Smooth muscle cell (in vitro differentiated cells): Measurements from ENCODE around the gene SPO11. TPM values are rescaled to one million over a fixed set of nuclear protein-coding genes. Genes with fewer than 3 reads are reported as not detected.

Source experiments
- DNase-seq: peaks from one replicate; lab custom pipeline; 2025; ENCODE audit not compliant: unreplicated experiment; lab: John Stamatoyannopoulos, UW
- H2AFZ ChIP-seq: fragments of 200-600 bp; sonication (generic); 2 replicates; pipeline ENCODE4 v1.6.0; 2016; ENCODE audit warnings: antibody characterized with exemption, low read depth, mild to moderate bottlenecking
- H3F3A ChIP-seq: fragments of 200-600 bp; sonication (generic); 2 replicates; pipeline ENCODE4 v1.6.0; 2017; ENCODE audit warnings: antibody characterized with exemption, low read depth
- H3K27ac ChIP-seq: fragments of 200-600 bp; sonication (generic); 2 replicates; pipeline ENCODE4 v1.5.1; 2016; ENCODE audit warnings: low read depth, mild to moderate bottlenecking
- H3K27me3 ChIP-seq: fragments of 200-600 bp; sonication (generic); 2 replicates; pipeline ENCODE4 v1.6.1; 2016; ENCODE audit warnings: low read depth, mild to moderate bottlenecking
- H3K36me3 ChIP-seq: fragments of 200-600 bp; sonication (generic); 2 replicates; pipeline ENCODE4 v1.5.1; 2016; ENCODE audit warnings: low read depth
- H3K4me1 ChIP-seq: fragments of 200-600 bp; sonication (generic); 2 replicates; pipeline ENCODE4 v1.5.1; 2016; ENCODE audit warnings: low read depth
- H3K4me2 ChIP-seq: fragments of 200-600 bp; sonication (generic); 2 replicates; pipeline ENCODE4 v1.6.0; 2016; ENCODE audit warnings: mild to moderate bottlenecking
- H3K4me3 ChIP-seq: fragments of 200-600 bp; sonication (generic); 2 replicates; pipeline ENCODE4 v1.5.1; 2016; ENCODE audit warnings: mild to moderate bottlenecking
- H3K79me2 ChIP-seq: fragments of 200-600 bp; sonication (generic); 2 replicates; pipeline ENCODE4 v1.6.0; 2016; ENCODE audit warnings: low read depth, mild to moderate bottlenecking
- H3K9ac ChIP-seq: fragments of 200-600 bp; sonication (generic); 2 replicates; pipeline ENCODE4 v1.6.0; 2016; ENCODE audit warnings: low read depth
- H3K9me3 ChIP-seq: fragments of 200-600 bp; sonication (generic); replicated peaks from 2 replicates; pipeline ENCODE4 v1.5.1; 2016; ENCODE audit warnings: low read depth
- H4K20me1 ChIP-seq: fragments of 200-600 bp; sonication (generic); 2 replicates; pipeline ENCODE4 v1.6.0; 2016; ENCODE audit warnings: low read depth
- CTCF ChIP-seq: fragments of 200-600 bp; sonication (generic); IDR thresholded peaks from 2 replicates; pipeline ENCODE4 v1.5.1; 2017; ENCODE audit warnings: borderline replicate concordance, mild to moderate bottlenecking, antibody characterized with exemption; ENCODE audit not compliant: insufficient read depth, poor library complexity, severe bottlenecking
- WGBS: methylation state at CpG from one replicate; pipeline ENCODE4 v1.1.7; 2016; ENCODE audit warnings: low lambda C conversion rate; 5-methylcytosine and 5-hydroxymethylcytosine counted together
- polyA plus RNA-seq: library from polyadenylated mRNA; unstranded; fragments of >200 nt; fragmentation: Nextera tagmentation; extraction: Ambion mirVana; gene quantifications from 2 replicates; pipeline ENCODE4 v1.2.1, GENCODE V29; 2016
- total RNA-seq: library from RNA; depleted of rRNA; stranded (reverse); fragments of >200 nt; gene quantifications from 2 replicates; pipeline ENCODE4 v1.2.3, GENCODE V29; 2014

Gene SPO11
- total and polyA plus RNA-seq, 2 experiments from 2014 or later: not detected

GRCh38 chr20:57321142-57321541 lies 8.5 kb upstream of the SPO11 start:
- no peak overlapping the region for H3K27ac ChIP-seq
- no peak overlapping the region for H3K9ac ChIP-seq
- no peak for TF ChIP-seq CTCF
- no peaks in the 10 kb centered on the region for H4K20me1 ChIP-seq
- WGBS: 97% methylated on average over 2 of the region's 2 CpGs
- peaks cover 4% of the 10 kb centered on the region for H3K27me3 ChIP-seq
- no peaks in the 10 kb centered on the region for H3K36me3 ChIP-seq
- H3K79me2 ChIP-seq: no peaks in the 10 kb centered on the region
- H3K4me2 ChIP-seq: no peak overlapping the region
- H3K4me1 ChIP-seq: peaks cover 13% of the 10 kb centered on the region
- H3K4me3 ChIP-seq: no peak overlapping the region
- no peak for DNase-seq
- H3K9me3 ChIP-seq: no peaks in the 10 kb centered on the region
- no peak overlapping the region for H2AFZ ChIP-seq
- peaks cover 10% of the 10 kb centered on the region for H3F3A ChIP-seq

- Histone ChIP-seq H3K79me2 (no peaks in the 10 kb centered on the region), H3K4me2 (peak overlapping the region; percentile 67), H3K4me3 (no peak overlapping the region), H4K20me1 (no peaks in the 10 kb centered on the region), H3K27ac (peak overlapping the region; percentile 36), H3K27me3 (peaks cover 4% of the 10 kb centered on the region), H2AFZ (no peak overlapping the region), H3K9me3 (no peaks in the 10 kb centered on the region), H3K36me3 (no peaks in the 10 kb centered on the region), H3K4me1 (peaks cover 13% of the 10 kb centered on the region), H3K9ac (no peak overlapping the region), H3F3A (peaks cover 10% of the 10 kb centered on the region)
- DNase-seq: no peak
- TF ChIP-seq CTCF: no peak
- 88% methylated on average over 2 of the region's 2 CpGs for WGBS
Observed at GRCh38 chr20:57322476-57322875, 7.1 kb upstream of the SPO11 start.

GRCh38 chr20:57323034-57323433 lies 6.6 kb upstream of the SPO11 start:
- no peak overlapping the region for H3K9ac ChIP-seq
- H3K79me2 ChIP-seq: no peaks in the 10 kb centered on the region
- H3K9me3 ChIP-seq: no peaks in the 10 kb centered on the region
- H3K4me1 ChIP-seq: peaks cover 13% of the 10 kb centered on the region
- H3K27me3 ChIP-seq: peaks cover 4% of the 10 kb centered on the region
- no peaks in the 10 kb centered on the region for H3K36me3 ChIP-seq
- peak overlapping the region; percentile 36 for H3K27ac ChIP-seq
- peak; percentile 29 for DNase-seq
- WGBS: 0% methylated on average over 6 of the region's 6 CpGs
- peaks cover 10% of the 10 kb centered on the region for H3F3A ChIP-seq
- no peaks in the 10 kb centered on the region for H4K20me1 ChIP-seq
- H3K4me3 ChIP-seq: no peak overlapping the region
- no peak overlapping the region for H2AFZ ChIP-seq
- H3K4me2 ChIP-seq: peak overlapping the region; percentile 67
- TF ChIP-seq CTCF: no peak

GRCh38 chr20:57325632-57326356 lies 3.8 kb upstream of the SPO11 start:
- Histone ChIP-seq H3F3A (peaks cover 10% of the 10 kb centered on the region), H3K79me2 (no peaks in the 10 kb centered on the region), H4K20me1 (no peaks in the 10 kb centered on the region), H3K4me1 (peaks cover 13% of the 10 kb centered on the region), H3K9ac (no peak overlapping the region), H3K4me2 (no peak overlapping the region), H3K36me3 (no peaks in the 10 kb centered on the region), H2AFZ (no peak overlapping the region), H3K4me3 (no peak overlapping the region), H3K27me3 (peaks cover 7% of the 10 kb centered on the region), H3K9me3 (no peaks in the 10 kb centered on the region), H3K27ac (peak overlapping the region; percentile 71)
- no peak for TF ChIP-seq CTCF
- WGBS: 89% methylated on average over 12 of the region's 12 CpGs
- DNase-seq: no peak
